MM.1S (cell line): ENCODE data around the gene CHML.

Experiments used
- CTCF ChIP-seq: fragments of 300-600 bp; sonication (generic); IDR thresholded peaks from 2 replicates; pipeline ENCODE4 v1.5.1; 2016; ENCODE audit warnings: antibody characterized with exemption, low read length, mixed read lengths
- EZH2 ChIP-seq: fragments of 300-600 bp; sonication (generic); optimal IDR thresholded peaks from 2 replicates; pipeline ENCODE3; 2017; ENCODE audit warnings: low read depth, mild to moderate bottlenecking, antibody characterized with exemption, low read length, mixed read lengths

DNA sequence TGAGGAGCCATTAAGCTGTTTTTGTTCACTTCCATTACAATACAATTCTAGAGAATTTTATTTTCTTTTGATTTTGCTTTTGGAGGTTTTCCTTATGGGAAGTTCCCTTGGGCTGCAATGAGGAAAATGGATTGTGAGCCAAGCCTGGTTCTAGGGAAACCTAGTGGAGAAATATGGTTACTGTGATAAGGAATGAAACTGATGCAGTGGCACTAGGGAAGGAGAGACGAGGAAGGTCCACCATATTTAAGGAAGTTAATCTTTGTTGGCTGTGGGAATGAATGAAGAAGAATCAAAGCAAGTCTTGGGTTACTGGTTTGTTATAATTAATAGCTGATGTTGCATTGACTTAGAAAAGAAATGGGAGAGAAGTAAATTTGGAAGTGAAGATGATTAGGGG is 28.4 kb downstream of the CHML start:
- TF ChIP-seq CTCF = no peak
- TF ChIP-seq EZH2 = no peak
